ENCODE results near the gene RPP14. TPM values are rescaled to one million over a fixed set of nuclear protein-coding genes. Genes with fewer than 3 reads are reported as not detected.
"Not testable (repeated sequence)": the region's sequence is repeated elsewhere in the genome, so short reads cannot be mapped to it uniquely, and the experiment has no call there.

The RPP14 gene
- total and polyA plus RNA-seq, 2 of the 4 experiments (the other 2 are of a cell fraction) = 6.6 to 7.8 TPM

DNA sequence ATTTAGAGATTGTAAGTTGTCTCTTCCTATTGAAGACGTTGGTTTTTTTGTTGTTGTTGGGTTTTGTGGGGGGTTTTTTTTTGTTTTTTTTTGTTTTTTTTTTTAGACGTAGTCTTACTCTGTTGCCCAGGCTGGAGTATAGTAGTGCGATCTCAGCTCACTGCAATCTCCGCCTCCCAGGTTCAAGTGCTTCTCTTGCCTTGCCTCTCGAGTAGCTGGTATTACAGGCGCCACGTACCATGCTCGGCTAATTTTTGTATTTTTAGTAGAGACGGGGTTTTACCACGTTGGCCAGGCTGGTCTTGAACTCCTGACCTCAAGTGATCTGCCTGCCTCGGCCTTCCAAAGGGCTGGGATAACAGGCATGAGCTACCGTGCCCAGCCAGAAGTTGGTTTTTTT, 33.1 kb downstream of the RPP14 start:
- H2AFZ ChIP-seq (replicated peaks; ENCODE audit: low read length, poor library complexity); dilution Hi-C loops (cut with HindIII; ENCODE audit: low sequenced_read_pairs, unreplicated experiment); H3K9me3 ChIP-seq (ENCODE audit: control insufficient read depth, insufficient read depth, low read length); H3K4me2 ChIP-seq (ENCODE audit: low read depth, low read length); H2AK5ac ChIP-seq (ENCODE audit: low read depth, low read length); H3K36me3 ChIP-seq (ENCODE audit: control insufficient read depth, insufficient read depth, low read length); H3K27ac ChIP-seq (ENCODE audit: insufficient read depth, low read length); H3K14ac ChIP-seq (replicated peaks; ENCODE audit: low read depth, low read length); H3K23ac ChIP-seq (ENCODE audit: low read depth, low read length); H2BK15ac ChIP-seq (ENCODE audit: low read depth, low read length); H4K8ac ChIP-seq (ENCODE audit: low read depth in 2 of 2, low read length in 2 of 2); H3K9ac ChIP-seq (ENCODE audit: low read depth, low read length); DNase-seq; BruUV-seq (replicated peaks); H2BK5ac ChIP-seq (ENCODE audit: low read depth, low read length, poor library complexity, severe bottlenecking); H3K4me3 ChIP-seq (ENCODE audit: insufficient read depth, low read depth, low read length); H3K56ac ChIP-seq (ENCODE audit: extremely low read depth, insufficient read depth, low read length); H3K27me3 ChIP-seq (ENCODE audit: control insufficient read depth, insufficient read depth, low read length); ATAC-seq (ENCODE audit: low read depth); in situ Hi-C loops (cut with MboI; ENCODE audit: low sequenced_read_pairs); H3K18ac ChIP-seq (ENCODE audit: low read depth, low read length); H2BK120ac ChIP-seq (ENCODE audit: low read depth, low read length); H2AK9ac ChIP-seq (replicated peaks; ENCODE audit: low read depth, low read length, poor library complexity); H2BK20ac ChIP-seq (ENCODE audit: low read depth, low read length); H3K4ac ChIP-seq (ENCODE audit: low read depth, low read length); H4K5ac ChIP-seq (ENCODE audit: low read depth, low read length); H4K91ac ChIP-seq (ENCODE audit: insufficient read depth, low read depth, low read length): not testable (repeated sequence)
- WGBS, 2 experiments (ENCODE audit: extremely low coverage in 2 of 2, insufficient read length in 1 of 2) = 100% methylated on average over 1 of the region's 12 CpGs; no CpG with 5 or more reads in 1 of the 2 experiments
- CTCF ChIA-PET = interaction anchor here (0.5 kb wide), 1 partner anchor 10 kb away, joined by 3 read pairs; no protein-coding TSS in a partner anchor
- POLR2A ChIA-PET (ENCODE audit: unreplicated experiment) = interaction anchor here (0.7 kb wide), 1 partner anchor 119 kb away, joined by 3 read pairs; no protein-coding TSS in a partner anchor
- Histone ChIP-seq H3K4me1 (ENCODE audit: control insufficient read depth, insufficient read depth, low read length) (peaks cover 19% of the 10 kb centered on the region), H3K79me1 (ENCODE audit: low read depth in 1 of 2, low read length in 2 of 2) (peaks cover 24 to 62% of the 10 kb centered on the region in 2 experiments), H3K9me1 (ENCODE audit: insufficient read depth, low read length) (peaks cover 16% of the 10 kb centered on the region), H4K20me1 (ENCODE audit: insufficient read depth, low read length) (peaks cover 26% of the 10 kb centered on the region; the same call in 1 of the 2 replicates)
- intact Hi-C loops (cut with micrococcal nuclease) = loop anchor here (10.0 kb wide), 1 partner anchor 286 kb away; no protein-coding TSS in a partner anchor
